ENCODE measurements around the gene EFCC1.
"Not testable (repeated sequence)": the region's sequence is repeated elsewhere in the genome, so short reads cannot be mapped to it uniquely, and the experiment has no call there.

Gene EFCC1

DNA sequence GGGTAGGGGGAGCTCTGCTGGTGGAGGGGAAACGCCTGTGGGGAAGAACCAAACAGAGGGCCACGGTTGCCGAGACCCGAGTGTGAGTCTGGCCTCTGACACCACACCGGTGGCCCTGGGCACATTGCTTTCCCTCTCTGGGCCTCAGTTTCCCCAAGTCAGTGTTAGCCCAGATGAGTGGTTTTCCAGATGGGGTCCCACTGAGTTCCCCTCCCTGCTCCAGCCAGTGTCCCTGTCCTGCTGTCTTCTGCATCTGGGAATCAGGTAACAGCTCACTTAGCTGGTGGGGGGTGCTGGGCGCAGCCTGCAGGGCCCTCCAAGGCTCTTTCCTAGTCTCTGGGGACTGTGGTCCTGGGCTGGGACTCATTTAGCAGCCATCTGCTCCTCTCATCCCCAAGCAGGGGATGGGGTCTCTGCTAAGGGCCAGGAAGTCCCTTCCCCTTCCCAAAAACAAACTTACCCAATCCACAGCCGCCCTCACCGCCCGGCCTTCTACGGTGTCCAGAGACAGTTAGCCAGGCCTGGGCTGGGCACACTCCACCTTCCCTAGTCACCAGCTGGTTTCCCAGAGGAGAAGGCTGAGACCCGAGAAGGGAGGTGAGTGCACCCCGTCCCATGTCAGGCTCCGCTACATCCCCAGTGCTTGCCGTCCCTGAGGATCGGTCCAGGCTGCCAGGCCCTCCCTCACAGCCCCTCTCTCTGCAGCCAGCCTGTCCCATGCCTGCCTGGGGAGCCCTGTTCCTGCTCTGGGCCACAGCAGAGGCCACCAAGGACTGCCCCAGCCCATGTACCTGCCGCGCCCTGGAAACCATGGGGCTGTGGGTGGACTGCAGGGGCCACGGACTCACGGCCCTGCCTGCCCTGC, 60.2 kb downstream of the EFCC1 start:
- no peak overlapping the region for H3K4me3 Mint-ChIP-seq
- no peak for ATAC-seq
- H3K9me3 Mint-ChIP-seq: no peaks in the 10 kb centered on the region
- no peak for DNase-seq (ENCODE audit: low spot score in 2 of 2)
- no peaks in the 10 kb centered on the region for H3K4me1 Mint-ChIP-seq
- no peaks in the 10 kb centered on the region for H3K36me3 Mint-ChIP-seq
- no peak overlapping the region for H3K27ac Mint-ChIP-seq

DNA sequence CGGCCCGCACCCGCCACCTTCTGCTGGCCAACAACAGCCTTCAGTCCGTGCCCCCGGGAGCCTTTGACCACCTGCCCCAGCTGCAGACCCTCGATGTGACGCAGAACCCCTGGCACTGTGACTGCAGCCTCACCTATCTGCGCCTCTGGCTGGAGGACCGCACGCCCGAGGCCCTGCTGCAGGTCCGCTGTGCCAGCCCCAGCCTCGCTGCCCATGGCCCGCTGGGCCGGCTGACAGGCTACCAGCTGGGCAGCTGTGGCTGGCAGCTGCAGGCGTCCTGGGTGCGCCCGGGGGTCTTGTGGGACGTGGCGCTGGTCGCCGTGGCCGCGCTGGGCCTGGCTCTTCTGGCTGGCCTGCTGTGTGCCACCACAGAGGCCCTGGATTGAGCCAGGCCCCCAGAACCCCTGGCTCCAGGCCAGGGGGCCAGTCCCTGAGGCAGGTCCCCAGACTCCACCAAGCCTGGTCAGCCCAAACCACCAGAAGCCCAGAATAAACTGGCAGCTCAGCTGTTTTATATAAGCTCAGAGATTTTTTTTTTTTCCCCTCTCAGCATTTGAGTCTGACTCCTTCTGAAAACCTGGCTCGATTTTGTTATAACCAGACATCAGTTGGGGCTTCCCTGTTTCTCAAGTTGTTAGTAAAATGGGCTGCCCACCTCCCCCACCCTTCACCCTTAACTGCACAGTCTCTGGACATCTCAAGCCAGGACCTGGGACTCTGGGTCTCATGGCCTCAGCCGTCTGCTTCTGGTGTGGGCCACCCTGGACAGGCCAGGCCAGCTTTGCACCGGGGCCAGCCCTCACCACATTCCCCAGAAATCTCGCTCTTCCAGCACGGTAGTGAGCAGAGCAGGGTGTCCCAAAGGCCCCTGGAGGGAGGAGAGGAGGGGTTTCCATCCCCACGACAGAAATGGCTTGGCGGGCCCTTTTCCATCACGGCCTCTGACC, 61.1 kb downstream of the EFCC1 start:
- no peak for ATAC-seq
- H3K4me3 Mint-ChIP-seq: no peak overlapping the region
- no peaks in the 10 kb centered on the region for H3K9me3 Mint-ChIP-seq
- H3K4me1 Mint-ChIP-seq: no peaks in the 10 kb centered on the region
- no peak overlapping the region for H3K27ac Mint-ChIP-seq
- H3K36me3 Mint-ChIP-seq: no peaks in the 10 kb centered on the region
- DNase-seq (ENCODE audit: low spot score in 2 of 2): no peak

DNA sequence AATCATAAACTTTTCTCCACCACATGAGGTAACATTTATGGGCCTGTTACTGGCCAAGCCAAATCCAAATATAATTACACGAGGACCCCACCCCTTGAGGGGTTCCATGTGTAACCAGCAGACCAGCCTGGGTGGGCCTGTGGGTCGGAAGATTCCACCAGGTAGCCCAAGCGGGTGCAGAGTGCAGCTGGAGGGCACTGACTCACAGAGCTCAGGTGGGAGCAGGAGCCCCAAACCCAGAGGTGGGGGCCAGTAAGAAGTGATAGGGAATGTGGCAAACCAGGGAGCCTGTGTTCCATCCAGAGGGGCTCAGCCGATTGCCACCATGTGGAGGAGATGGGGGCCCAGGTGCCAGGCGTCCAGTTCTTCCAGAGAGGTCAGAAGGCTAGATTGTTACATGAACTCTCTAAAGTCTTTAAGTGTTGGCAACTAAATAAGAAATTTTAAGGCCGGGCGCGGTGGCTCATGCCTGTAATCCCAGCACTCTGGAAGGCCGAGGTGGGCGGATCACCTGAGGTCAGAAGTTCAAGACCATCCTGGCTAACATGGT, 62.1 kb downstream of the EFCC1 start:
- Mint-ChIP-seq H3K9me3 (no peaks in the 10 kb centered on the region), H3K4me3 (no peak overlapping the region), H3K27ac (no peak overlapping the region), H3K4me1 (no peaks in the 10 kb centered on the region), H3K36me3 (no peaks in the 10 kb centered on the region)
- no peak for ATAC-seq
- no peak for DNase-seq (ENCODE audit: low spot score in 2 of 2)

DNA sequence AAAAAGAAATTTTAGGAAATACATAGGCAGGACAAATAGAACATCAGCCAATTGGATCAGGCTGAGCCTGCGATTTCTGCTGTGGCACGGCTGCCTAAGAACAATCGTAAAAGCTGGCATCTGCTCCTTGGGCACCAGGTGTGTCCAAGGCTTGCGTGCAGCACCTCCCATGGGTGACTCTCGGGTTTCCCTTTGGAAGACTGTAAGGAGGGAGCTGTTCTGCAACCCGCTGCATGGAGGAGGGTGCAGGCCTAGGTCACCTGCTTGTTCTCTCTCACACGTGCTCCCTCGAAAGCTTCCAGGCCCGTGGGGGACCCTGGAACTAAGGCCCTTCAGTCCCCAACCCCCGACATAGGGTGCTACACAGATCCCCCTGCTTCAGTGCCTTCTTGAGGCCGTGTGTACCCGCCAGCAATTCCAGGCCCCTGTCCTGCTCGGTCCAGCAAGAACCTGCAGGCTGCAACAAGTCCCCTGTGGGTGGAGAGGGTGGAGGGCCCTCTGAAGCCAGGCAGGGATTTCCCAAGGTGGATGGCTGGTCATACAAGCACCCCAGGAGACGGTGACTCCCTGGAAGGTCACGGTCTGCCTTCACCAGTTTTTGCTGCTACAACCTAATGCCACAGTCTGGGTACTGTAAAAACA, 62.9 kb downstream of the EFCC1 start:
- no peak overlapping the region for H3K4me3 Mint-ChIP-seq
- H3K36me3 Mint-ChIP-seq: no peaks in the 10 kb centered on the region
- H3K27ac Mint-ChIP-seq: no peak overlapping the region
- DNase-seq (ENCODE audit: low spot score in 2 of 2): no peak
- no peak for ATAC-seq
- H3K4me1 Mint-ChIP-seq: no peaks in the 10 kb centered on the region
- H3K9me3 Mint-ChIP-seq: no peaks in the 10 kb centered on the region

DNA sequence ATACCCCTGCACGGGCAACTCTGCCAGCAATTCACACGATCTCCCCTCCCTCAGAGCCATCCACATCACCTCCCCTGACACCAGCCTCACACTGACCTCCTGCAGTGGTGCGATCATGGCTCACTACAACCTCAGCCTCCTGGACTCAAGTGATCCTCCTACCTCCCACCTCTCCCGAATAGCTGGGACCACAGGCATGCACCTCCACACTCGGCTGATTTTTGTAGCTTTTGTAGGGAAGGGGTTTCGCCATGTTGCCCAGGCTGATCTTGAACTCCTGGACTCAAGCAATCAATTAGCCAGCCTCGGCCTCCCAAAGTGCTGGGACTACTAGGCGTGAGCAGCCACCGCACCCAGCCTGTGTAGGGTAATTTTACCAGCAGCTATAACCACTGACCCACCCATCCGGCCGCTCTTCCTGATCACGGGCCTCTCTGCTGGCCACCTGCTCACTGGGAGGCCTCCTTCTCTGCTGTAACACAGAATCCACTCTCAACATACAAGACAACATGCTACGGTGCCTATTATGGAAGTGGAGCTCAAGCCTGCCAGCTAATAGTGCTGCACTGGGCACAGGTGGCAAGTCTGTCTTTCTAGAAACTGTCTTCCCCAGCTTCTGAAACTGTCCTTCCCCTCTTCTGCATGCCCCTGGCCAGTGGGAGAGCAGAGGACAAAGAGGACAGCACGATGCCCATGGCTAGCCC, 64.1 kb downstream of the EFCC1 start:
- H3K27ac Mint-ChIP-seq: no peak overlapping the region
- H3K9me3 Mint-ChIP-seq: no peaks in the 10 kb centered on the region
- H3K4me3 Mint-ChIP-seq: no peak overlapping the region
- ATAC-seq (no peak), DNase-seq (ENCODE audit: low spot score in 2 of 2) (no peak)
- H3K4me1 Mint-ChIP-seq: no peaks in the 10 kb centered on the region
- H3K36me3 Mint-ChIP-seq: no peaks in the 10 kb centered on the region

DNA sequence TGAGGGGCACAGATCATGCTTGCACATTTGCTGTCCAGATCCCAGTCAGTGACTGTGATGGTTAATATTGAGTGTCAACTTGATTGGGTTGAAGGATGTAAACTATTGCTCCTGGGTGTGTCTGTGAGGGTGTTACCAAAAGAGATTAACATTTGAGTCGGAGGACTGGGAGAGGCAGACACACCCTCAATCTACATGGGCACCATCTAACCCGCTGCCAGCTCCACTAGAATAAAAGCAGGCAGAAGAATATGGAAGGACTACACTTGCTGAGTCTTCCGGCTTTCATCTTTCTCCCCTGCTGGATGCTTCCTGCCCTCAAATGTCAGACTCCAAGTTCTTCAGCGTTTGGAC, 64.6 kb downstream of the EFCC1 start:
- Mint-ChIP-seq H3K9me3 (no peaks in the 10 kb centered on the region), H3K27ac (no peak overlapping the region), H3K4me3 (no peak overlapping the region), H3K4me1 (no peaks in the 10 kb centered on the region), H3K36me3 (no peaks in the 10 kb centered on the region)
- no peak for ATAC-seq
- no peak for DNase-seq (ENCODE audit: low spot score in 2 of 2)

DNA sequence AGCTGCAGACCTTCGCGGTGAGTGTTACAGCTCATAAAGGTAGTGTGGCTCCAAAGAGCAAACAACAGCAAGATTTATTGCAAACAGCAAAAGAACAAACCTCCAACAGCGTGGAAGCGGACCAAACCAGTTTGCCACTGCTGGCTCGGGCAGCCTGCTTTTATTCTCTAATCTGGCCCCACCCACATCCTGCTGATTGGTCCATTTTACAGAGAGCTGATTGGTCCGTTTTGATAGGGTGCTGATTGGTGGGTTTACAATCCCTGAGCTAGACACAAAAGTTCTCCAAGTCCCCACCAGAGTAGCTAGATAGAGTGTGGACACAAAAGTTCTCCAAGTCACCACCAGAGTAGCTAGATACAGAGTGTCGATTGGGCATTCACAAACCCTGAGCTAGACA, 66.6 kb downstream of the EFCC1 start:
- not testable (repeated sequence) for ATAC-seq; H3K9me3 Mint-ChIP-seq; H3K27ac Mint-ChIP-seq; H3K4me1 Mint-ChIP-seq; DNase-seq (ENCODE audit: low spot score in 2 of 2); H3K36me3 Mint-ChIP-seq
- peak overlapping the region; percentile 42 for H3K4me3 Mint-ChIP-seq

DNA sequence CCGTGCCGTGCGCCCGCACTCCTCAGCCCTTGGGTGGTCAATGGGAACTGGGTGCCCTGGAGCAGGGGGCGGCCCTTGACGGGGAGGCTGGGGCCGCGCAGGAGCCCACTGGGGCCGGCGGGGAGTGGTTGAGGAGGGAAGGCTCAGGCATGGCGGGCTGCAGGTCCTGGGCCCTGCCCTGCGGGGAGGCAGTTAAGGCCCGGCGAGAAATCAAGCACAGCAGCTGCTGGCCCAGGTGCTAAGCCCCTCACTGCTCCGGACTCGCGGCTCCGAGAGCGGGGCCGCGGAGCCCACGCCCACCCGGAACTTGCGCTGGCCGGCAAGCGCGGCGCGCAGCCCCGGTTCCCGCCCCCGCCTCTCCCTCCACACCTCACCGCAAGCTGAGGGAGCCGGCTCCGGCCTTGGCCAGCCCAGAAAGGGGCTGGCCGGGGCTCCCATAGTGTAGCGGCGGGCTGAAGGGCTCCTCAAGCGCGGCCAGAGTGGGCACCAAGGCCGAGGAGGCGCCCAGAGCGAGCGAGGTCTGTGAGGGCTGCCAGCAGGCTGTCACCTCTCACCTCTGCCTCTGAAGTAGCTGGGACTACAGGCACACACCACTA, 67.3 kb downstream of the EFCC1 start:
- no peaks in the 10 kb centered on the region for H3K9me3 Mint-ChIP-seq
- peak overlapping the region; percentile 42 for H3K4me3 Mint-ChIP-seq
- no peaks in the 10 kb centered on the region for H3K4me1 Mint-ChIP-seq
- H3K36me3 Mint-ChIP-seq: no peaks in the 10 kb centered on the region
- H3K27ac Mint-ChIP-seq: peak overlapping the region; percentile 18
- no peak for DNase-seq (ENCODE audit: low spot score in 2 of 2)
- peak; percentile 44 for ATAC-seq

DNA sequence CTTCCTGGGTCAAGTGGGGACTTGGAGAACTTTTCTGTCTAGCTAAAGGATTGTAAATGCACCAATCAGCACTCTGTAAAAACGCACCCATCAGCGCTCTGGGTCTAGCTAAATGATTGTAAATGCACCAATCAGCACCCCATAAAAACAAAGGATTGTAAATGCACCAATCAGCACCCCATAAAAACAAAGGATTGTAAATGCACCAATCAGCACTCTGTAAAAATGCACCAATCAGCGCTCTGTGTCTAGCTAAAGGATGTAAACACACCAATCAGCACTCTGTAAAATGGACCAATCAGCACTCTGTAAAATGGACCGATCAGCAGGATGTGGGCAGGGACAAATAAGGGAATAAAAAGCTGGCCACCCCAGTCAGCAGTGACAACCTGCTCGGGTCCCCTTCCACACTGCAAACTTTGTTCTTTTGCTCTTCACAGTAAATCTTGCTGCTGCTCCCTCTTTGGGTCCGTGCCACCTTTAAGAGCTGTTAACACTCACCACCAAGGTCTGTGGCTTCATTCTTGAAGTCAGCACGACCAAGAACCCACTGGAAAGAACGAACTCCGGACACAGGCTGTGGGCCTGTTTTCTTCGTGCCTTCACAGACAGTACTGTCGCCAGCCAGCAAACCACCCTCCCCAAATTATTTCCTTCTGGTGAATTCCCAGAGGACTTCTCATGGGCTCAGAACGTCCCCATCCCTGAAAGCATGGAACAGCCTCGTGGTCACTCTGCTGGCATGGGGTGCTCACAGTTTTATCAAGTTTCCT, 68.4 kb downstream of the EFCC1 start:
- DNase-seq (ENCODE audit: low spot score in 2 of 2); H3K36me3 Mint-ChIP-seq; H3K27ac Mint-ChIP-seq; ATAC-seq; H3K9me3 Mint-ChIP-seq; H3K4me1 Mint-ChIP-seq: not testable (repeated sequence)
- H3K4me3 Mint-ChIP-seq: peak overlapping the region; percentile 42

DNA sequence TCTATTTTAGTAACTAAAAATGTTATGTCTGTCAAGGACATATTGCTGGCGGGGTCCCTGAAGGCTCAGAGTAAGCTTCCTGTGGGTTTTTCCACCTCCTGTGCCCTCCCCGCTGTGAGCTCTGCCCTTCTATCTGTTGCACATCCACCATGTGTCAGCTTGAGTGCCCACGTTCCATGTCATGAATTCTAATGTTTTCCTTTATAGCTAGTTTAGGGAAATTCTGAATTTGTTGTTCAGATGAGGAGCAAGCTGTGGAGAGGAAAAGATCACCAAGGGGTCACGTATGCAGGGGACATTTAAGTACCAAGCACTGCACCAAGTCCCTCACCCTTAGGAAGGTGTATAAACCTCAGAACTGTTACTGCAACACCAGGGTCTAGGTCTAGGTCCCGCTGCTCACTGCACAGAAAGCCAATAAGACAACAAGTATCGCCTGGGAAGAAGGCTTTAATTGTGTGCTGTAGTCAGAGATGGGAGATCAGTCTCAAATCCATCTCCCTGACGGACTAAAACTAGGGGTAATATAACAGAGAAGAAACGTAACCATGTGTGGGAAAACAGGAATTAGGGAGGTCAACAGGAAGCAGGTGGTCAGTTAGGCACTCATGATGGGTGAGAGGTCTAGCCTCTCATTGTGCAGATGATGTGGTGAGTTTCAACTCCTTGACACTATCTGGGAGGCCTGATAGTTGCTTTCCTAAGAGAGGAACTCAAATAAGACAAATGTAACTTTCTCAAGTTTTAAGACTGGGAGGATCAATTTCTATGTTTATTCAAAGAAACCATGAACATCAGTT, 69.2 kb downstream of the EFCC1 start:
- ATAC-seq (no peak), DNase-seq (ENCODE audit: low spot score in 2 of 2) (no peak)
- no peak overlapping the region for H3K27ac Mint-ChIP-seq
- H3K9me3 Mint-ChIP-seq: no peaks in the 10 kb centered on the region
- no peaks in the 10 kb centered on the region for H3K4me1 Mint-ChIP-seq
- H3K4me3 Mint-ChIP-seq: no peak overlapping the region
- no peaks in the 10 kb centered on the region for H3K36me3 Mint-ChIP-seq

DNA sequence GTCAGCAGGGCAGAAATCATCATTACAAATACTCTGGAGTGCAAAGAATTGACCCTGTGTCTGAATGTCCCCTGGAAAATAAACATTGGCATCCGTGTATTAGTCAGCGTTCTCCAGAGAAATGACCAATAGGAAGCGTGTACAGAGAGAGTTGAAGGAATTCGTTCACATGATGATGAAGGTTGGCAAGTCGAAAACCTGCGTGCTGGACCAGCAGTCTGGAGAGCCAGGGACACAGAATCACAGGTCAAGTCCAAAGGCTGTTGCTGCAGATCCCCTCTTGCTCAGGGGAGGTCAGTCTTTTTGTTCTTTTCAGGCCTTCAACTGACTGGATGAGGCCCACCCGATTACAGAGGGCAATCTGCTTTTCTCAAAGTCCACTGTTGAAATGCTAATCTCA, 76.1 kb downstream of the EFCC1 start:
- ATAC-seq (no peak), DNase-seq (ENCODE audit: low spot score in 2 of 2) (no peak)
- H3K4me3 Mint-ChIP-seq: no peak overlapping the region
- no peaks in the 10 kb centered on the region for H3K9me3 Mint-ChIP-seq
- H3K36me3 Mint-ChIP-seq: peaks cover 6% of the 10 kb centered on the region
- no peaks in the 10 kb centered on the region for H3K4me1 Mint-ChIP-seq
- no peak overlapping the region for H3K27ac Mint-ChIP-seq

DNA sequence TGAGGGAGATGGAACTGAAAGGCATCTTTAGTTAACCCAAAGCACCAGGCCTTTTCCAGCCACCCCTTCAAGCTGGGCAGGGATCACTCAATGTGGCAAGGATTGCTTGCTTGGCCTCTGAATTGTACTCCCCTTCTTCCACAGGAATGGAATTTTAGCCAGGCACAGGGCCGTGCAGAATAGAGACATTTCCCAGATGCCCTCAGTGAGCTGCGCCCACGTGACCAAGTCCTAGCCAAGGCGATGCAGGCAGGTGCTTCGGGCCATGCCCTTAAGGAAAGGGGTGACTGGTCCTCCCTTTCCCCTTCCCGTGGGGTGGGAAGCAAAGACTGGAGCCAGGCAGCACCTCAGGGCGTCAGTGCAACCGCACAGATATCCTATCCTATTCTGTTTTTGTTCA, 77.4 kb downstream of the EFCC1 start:
- peaks cover 6% of the 10 kb centered on the region for H3K36me3 Mint-ChIP-seq
- DNase-seq (ENCODE audit: low spot score in 2 of 2) (no peak), ATAC-seq (no peak)
- H3K4me3 Mint-ChIP-seq: no peak overlapping the region
- no peaks in the 10 kb centered on the region for H3K9me3 Mint-ChIP-seq
- no peak overlapping the region for H3K27ac Mint-ChIP-seq
- no peaks in the 10 kb centered on the region for H3K4me1 Mint-ChIP-seq

DNA sequence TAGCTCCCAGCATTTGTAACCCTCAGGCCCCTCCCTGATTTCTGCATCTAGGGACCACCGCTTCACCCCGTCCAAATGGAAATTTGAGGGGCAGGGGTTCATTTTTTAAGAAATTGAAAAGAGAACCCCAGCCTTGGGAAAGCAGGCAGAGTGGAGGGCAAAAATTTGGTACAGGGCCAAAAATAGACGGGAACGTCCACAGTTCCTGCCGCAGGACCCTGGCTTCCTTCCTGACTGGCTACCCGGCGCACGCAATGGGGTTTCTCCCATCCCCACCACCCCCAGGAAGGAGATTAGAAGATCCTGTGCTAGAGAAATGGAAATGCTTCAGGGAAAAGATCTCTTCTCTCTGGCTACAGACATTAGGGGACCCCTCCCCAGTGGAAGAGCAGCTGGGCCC, 80.4 kb downstream of the EFCC1 start:
- Mint-ChIP-seq H3K4me1 (peaks cover 5% of the 10 kb centered on the region), H3K4me3 (no peak overlapping the region), H3K36me3 (peaks cover 17% of the 10 kb centered on the region), H3K27ac (peak overlapping the region; percentile 49), H3K9me3 (no peaks in the 10 kb centered on the region)
- ATAC-seq (no peak), DNase-seq (ENCODE audit: low spot score in 2 of 2) (no peak)
